ENCODE data around the gene LGR6. TPM values are rescaled to one million over a fixed set of nuclear protein-coding genes. Genes with fewer than 3 reads are reported as not detected.

LGR6 gene
- total RNA-seq, 1 experiment from 2014 or later = 1.0 TPM

DNA sequence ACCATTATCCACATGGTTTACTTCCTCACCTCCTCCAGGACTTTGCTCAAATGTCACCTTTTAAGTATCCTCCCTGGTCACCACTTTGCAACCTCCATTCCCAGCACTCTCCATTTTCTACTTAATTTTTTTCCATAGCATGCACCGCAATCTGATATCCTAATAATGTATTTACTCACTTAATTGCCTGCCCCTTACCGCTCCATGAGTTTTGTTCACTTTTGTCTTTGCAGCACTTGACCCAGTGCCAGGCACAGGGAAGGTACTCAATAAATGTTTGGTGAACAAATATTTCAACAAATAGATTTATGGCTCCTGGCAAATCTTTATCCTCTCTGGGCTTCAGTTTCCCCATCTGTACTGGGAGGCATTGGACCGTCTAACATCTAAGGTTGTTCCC lies 94.6 kb downstream of the LGR6 start:
- Histone ChIP-seq H3K56ac (ENCODE audit: insufficient read length, low read depth, low read length) (no peak overlapping the region), H2AK5ac (ENCODE audit: insufficient read length, low read length) (no peak overlapping the region), H3K23me2 (ENCODE audit: insufficient read length, low read depth, low read length, poor library complexity, severe bottlenecking) (no peaks in the 10 kb centered on the region), H3K27me3 (ENCODE audit: insufficient read depth, low read length) (no peaks in the 10 kb centered on the region), H3K4ac (ENCODE audit: low read depth, low read length) (no peak overlapping the region), H4K91ac (ENCODE audit: insufficient read length, low read depth, low read length) (no peak overlapping the region), H4K8ac (replicated peaks; ENCODE audit: insufficient read length, low read depth, low read length) (no peak overlapping the region), H3K14ac (ENCODE audit: insufficient read depth, low read length) (no peak overlapping the region), H3K23ac (ENCODE audit: insufficient read length, low read depth, low read length) (no peak overlapping the region), H2BK20ac (ENCODE audit: low read depth, low read length, poor library complexity, severe bottlenecking) (no peak overlapping the region), H2BK15ac (ENCODE audit: low read depth, low read length) (no peak overlapping the region), H3K79me2 (ENCODE audit: insufficient read depth, low read length) (no peaks in the 10 kb centered on the region), H3K9me3 (ENCODE audit: control insufficient read depth, low read depth, low read length) (no peaks in the 10 kb centered on the region), H3T11ph (ENCODE audit: low read length) (no peak overlapping the region), H2BK5ac (ENCODE audit: insufficient read length, low read length) (no peak overlapping the region), H3K27ac (ENCODE audit: insufficient read length, low read depth, low read length) (no peak overlapping the region), H3K9ac (ENCODE audit: extremely low read depth, insufficient read length, low read length) (no peak overlapping the region), H3K4me2 (ENCODE audit: insufficient read depth, insufficient read length, low read length) (no peak overlapping the region), H3K4me1 (ENCODE audit: insufficient read depth, low read length) (no peaks in the 10 kb centered on the region), H2BK120ac (ENCODE audit: low read depth, low read length, poor library complexity, severe bottlenecking) (no peak overlapping the region), H2BK12ac (ENCODE audit: insufficient read length, low read depth, low read length) (no peak overlapping the region), H4K20me1 (ENCODE audit: control insufficient read depth, insufficient read depth, insufficient read length) (no peaks in the 10 kb centered on the region), H3K79me1 (ENCODE audit: insufficient read depth, low read depth, low read length, poor library complexity, severe bottlenecking) (no peaks in the 10 kb centered on the region), H2AFZ (ENCODE audit: low read length) (no peak overlapping the region), H4K5ac (ENCODE audit: insufficient read length, low read depth, low read length) (no peak overlapping the region), H3K18ac (ENCODE audit: insufficient read length, low read depth, low read length) (no peak overlapping the region)
- no peak for DNase-seq
- Mint-ChIP-seq H3K27me3 (ENCODE audit: low read depth) (peaks cover 3% of the 10 kb centered on the region; the same call in 1 of the 2 replicates), H3K4me1 (0 out of 4 replicates have a peak, but pooled peaks cover 0 to 2% of the 10 kb centered on the region in 2 experiments), H3K4me3 (no peak overlapping the region; a peak in 1 of 5 replicates), H3K27ac (no peak overlapping the region), H3K9me3 (no peaks in the 10 kb centered on the region), H3K36me3 (ENCODE audit: insufficient read depth in 1 of 3, low read depth in 3 of 3) (no peaks in the 10 kb centered on the region)
- TF ChIP-seq, protein P1, sequence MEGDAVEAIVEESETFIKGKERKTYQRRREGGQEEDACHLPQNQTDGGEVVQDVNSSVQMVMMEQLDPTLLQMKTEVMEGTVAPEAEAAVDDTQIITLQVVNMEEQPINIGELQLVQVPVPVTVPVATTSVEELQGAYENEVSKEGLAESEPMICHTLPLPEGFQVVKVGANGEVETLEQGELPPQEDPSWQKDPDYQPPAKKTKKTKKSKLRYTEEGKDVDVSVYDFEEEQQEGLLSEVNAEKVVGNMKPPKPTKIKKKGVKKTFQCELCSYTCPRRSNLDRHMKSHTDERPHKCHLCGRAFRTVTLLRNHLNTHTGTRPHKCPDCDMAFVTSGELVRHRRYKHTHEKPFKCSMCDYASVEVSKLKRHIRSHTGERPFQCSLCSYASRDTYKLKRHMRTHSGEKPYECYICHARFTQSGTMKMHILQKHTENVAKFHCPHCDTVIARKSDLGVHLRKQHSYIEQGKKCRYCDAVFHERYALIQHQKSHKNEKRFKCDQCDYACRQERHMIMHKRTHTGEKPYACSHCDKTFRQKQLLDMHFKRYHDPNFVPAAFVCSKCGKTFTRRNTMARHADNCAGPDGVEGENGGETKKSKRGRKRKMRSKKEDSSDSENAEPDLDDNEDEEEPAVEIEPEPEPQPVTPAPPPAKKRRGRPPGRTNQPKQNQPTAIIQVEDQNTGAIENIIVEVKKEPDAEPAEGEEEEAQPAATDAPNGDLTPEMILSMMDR (conservative IDR thresholded peaks at IDR 0.05) = no peak
- WGBS (ENCODE audit: extremely low coverage, insufficient read length, low lambda C conversion rate) = no CpG with 5 or more reads among the region's 3 CpGs

All from H9 (cell line).